Ascending aorta (tissue), 2 donors: Measurements from ENCODE around the gene CCBE1. TPM values are rescaled to one million over a fixed set of nuclear protein-coding genes. Genes with fewer than 3 reads are reported as not detected.

Experiments
- DNase-seq, 2 donors: peaks; one replicate each; pipeline ENCODE4 v3.0.0-alpha.2; 2019; ENCODE audit warnings: low spot score in 2 of 2
- H3K27ac ChIP-seq, 2 donors: fragments of 200-600 bp; sonication (generic); one replicate each; pipeline ENCODE4 v1.5.1; 2016 to 2017; ENCODE audit warnings: mild to moderate bottlenecking in 1 of 2
- H3K27me3 ChIP-seq: fragments of 200-600 bp; sonication (generic); one replicate; pipeline ENCODE4 v1.5.1; 2017
- H3K36me3 ChIP-seq, 2 donors: fragments of 200-600 bp; sonication (generic); one replicate each; pipeline ENCODE4 v1.5.1; 2016
- H3K4me1 ChIP-seq, 2 donors: fragments of 200-600 bp; sonication (generic); one replicate each; pipeline ENCODE4 v1.5.1; 2016 to 2017; ENCODE audit warnings: mild to moderate bottlenecking in 1 of 2
- H3K4me3 ChIP-seq, 2 donors: fragments of 200-600 bp; sonication (generic); one replicate each; pipeline ENCODE4 v1.5.1; 2016 to 2017; ENCODE audit warnings: mild to moderate bottlenecking in 1 of 2
- H3K9me3 ChIP-seq, 2 donors: fragments of 200-600 bp; sonication (generic); one replicate each; pipeline ENCODE4 v1.5.1; 2016
- intact Hi-C: fragments of 100-400 bp; cut with DNase I; formaldehyde crosslinking; loops from one replicate; pipeline ENCODE4 v1.15.1; 2023
- total RNA-seq: library from RNA; depleted of rRNA; stranded (reverse); fragments of >200 nt; gene quantifications from one replicate; pipeline ENCODE4 v1.1.0, GENCODE V29; 2016
- TF ChIP-seq, protein P1 (sequence below), 3 experiments: fragments of 200-600 bp in 2 of 3; fragments of 450-650 bp in 1 of 3; sonication (generic) in 2 of 3; IDR thresholded peaks; one replicate each; pipeline ENCODE4 v1.5.1; 2016 to 2019; ENCODE audit warnings: antibody characterized with exemption in 3 of 3, mild to moderate bottlenecking in 1 of 3, moderate library complexity in 1 of 3

CCBE1 gene
- total RNA-seq, 1 donor from 2014 or later, result 0.32 TPM

DNA sequence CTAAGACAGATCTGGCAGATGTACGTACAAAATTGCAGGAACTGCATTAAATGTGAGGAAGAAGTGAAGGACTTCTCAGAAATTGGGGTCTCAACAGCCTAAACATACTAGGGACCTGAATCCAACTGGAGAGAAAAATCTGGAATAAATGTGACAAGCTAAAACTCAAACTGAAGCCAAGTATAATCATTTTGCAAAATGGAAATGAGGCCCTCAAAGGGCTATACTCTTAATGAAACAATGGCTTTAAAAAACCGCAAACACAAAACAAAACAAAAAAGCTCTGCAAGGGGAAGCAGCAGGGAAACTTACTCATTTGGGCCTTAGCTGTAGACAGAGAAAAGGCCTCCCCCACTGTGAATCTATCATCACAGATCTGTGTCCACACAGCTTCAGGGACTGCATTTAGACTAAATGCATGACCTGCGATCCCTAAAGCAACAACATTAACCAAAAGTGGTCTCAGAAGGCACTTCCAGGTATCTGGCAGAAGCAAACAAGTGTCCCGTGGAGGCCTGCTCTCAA, 63.2 kb downstream of the CCBE1 start:
- TF ChIP-seq, protein P1, sequence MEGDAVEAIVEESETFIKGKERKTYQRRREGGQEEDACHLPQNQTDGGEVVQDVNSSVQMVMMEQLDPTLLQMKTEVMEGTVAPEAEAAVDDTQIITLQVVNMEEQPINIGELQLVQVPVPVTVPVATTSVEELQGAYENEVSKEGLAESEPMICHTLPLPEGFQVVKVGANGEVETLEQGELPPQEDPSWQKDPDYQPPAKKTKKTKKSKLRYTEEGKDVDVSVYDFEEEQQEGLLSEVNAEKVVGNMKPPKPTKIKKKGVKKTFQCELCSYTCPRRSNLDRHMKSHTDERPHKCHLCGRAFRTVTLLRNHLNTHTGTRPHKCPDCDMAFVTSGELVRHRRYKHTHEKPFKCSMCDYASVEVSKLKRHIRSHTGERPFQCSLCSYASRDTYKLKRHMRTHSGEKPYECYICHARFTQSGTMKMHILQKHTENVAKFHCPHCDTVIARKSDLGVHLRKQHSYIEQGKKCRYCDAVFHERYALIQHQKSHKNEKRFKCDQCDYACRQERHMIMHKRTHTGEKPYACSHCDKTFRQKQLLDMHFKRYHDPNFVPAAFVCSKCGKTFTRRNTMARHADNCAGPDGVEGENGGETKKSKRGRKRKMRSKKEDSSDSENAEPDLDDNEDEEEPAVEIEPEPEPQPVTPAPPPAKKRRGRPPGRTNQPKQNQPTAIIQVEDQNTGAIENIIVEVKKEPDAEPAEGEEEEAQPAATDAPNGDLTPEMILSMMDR (IDR thresholded peaks at IDR 0.05), result no peak
- Histone ChIP-seq H3K9me3 (no peaks in the 10 kb centered on the region), H3K27me3 (no peaks in the 10 kb centered on the region), H3K4me1 (no peaks in the 10 kb centered on the region), H3K4me3 (no peak overlapping the region), H3K27ac (no peak overlapping the region), H3K36me3 (no peaks in the 10 kb centered on the region)
- DNase-seq, result no peak
- intact Hi-C loops, result loop anchor here (5.0 kb wide), 1 partner anchor 188 kb away; no protein-coding TSS in a partner anchor

DNA sequence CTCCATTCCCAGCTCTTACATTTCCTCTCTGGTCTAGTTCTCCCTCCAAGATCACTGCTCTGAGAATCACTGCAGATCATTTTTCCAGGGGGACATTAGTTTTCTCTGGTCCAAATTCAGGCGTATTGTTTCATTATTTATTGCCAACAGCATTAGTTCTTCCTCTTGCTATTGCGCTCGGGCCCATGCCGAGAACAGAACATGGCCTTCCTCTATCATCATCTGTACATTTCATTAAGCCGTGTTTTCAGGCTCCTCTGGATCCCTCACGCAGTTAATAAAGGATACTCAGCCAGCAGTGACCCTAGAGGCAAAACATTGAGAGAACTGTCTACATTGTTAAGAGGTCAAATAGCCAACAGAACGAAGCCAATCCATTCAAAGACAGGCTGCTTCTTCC, 63.9 kb downstream of the CCBE1 start:
- TF ChIP-seq, protein P1 (IDR thresholded peaks at IDR 0.05), result no peak
- H3K36me3 ChIP-seq, result no peaks in the 10 kb centered on the region
- DNase-seq, result no peak
- no peaks in the 10 kb centered on the region for H3K4me1 ChIP-seq
- no peak overlapping the region for H3K4me3 ChIP-seq
- H3K27me3 ChIP-seq, result no peaks in the 10 kb centered on the region
- no peak overlapping the region for H3K27ac ChIP-seq
- intact Hi-C loops, result loop anchor here (5.0 kb wide), 1 partner anchor 189 kb away; no protein-coding TSS in a partner anchor
- H3K9me3 ChIP-seq, result no peaks in the 10 kb centered on the region

DNA sequence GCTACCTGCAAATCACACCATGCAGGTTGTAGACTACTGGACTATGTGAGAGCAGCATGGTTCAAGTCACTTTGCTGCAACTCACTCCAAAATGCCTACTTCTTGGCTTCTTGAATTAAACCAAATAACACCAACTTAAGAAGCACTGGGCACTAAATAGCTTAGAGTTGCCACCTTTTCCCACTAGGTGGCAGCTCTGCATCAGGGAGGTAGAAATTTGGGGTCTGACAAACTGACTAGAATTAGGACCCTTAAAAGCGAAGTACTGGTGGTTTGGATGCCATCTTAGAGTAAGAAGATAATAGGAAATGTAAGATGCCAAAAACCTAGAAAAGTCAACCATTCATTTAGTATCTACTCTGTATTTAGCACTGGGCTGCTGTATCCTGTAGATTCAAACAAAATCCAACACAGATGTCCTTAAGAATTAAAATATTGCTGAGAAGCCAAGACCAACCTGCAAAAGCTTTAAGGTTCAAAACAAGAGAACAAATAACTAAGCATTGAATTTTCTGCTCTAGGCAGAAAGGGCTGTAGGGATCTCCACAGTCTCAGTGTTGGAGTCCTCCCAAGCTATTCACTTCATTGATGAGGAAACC, 65.5 kb downstream of the CCBE1 start:
- TF ChIP-seq, protein P1 (IDR thresholded peaks at IDR 0.05), result peak in 1 of 3 experiments; percentile 39
- intact Hi-C loops, result loop anchor here (5.0 kb wide), 1 partner anchor 191 kb away; no protein-coding TSS in a partner anchor
- no peak overlapping the region for H3K4me3 ChIP-seq
- H3K9me3 ChIP-seq, result no peaks in the 10 kb centered on the region
- no peak overlapping the region for H3K27ac ChIP-seq
- H3K36me3 ChIP-seq, result no peaks in the 10 kb centered on the region
- H3K27me3 ChIP-seq, result no peaks in the 10 kb centered on the region
- no peak for DNase-seq
- H3K4me1 ChIP-seq, result no peaks in the 10 kb centered on the region

DNA sequence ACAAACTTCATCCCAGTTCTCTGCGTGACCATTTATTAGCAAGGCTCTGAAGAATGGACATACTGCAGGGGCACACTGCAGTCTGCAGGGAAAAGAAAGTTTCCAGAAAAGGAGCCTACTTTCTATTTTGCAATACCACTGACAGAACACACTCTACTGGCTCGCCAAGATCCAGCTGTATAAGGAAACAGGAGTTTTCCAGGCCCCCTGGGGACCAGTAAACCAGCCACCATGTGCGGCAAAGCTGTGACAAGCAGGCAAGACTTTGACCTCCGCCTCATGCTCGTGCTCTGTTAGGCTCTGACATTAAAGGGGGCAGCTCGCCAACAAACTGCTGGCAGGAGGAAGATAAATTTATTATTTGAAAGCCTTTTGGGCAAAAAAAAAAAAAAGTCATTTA, 67.3 kb downstream of the CCBE1 start:
- TF ChIP-seq, protein P1 (IDR thresholded peaks at IDR 0.05), result no peak
- DNase-seq, result no peak
- Histone ChIP-seq H3K4me3 (no peak overlapping the region), H3K27me3 (no peaks in the 10 kb centered on the region), H3K36me3 (no peaks in the 10 kb centered on the region), H3K4me1 (no peaks in the 10 kb centered on the region), H3K27ac (no peak overlapping the region), H3K9me3 (no peaks in the 10 kb centered on the region)
- intact Hi-C loops, result loop anchor here (5.0 kb wide), 1 partner anchor 192 kb away; no protein-coding TSS in a partner anchor

DNA sequence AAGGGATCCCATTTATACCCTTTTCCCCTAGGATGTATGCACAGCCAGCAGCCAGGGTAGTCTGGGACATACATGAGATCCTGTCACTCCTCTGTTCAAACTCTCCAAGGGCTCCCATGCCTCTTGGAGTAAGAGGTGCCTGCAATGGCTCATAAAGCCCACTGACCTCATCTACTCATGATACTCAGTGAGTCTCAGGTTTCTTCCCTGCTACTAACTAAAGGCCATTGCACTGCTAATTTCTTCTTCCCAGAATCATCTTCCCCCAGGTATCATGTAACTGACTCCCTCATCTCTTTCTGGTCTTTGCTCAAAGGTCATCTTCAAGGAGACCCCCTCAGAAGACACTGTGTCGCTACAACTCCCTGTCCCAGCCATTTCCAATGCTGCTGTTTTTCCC, 68.2 kb downstream of the CCBE1 start:
- Histone ChIP-seq H3K27ac (no peak overlapping the region), H3K4me1 (peaks cover 0 to 3% of the 10 kb centered on the region in 2 donors), H3K27me3 (no peaks in the 10 kb centered on the region), H3K36me3 (no peaks in the 10 kb centered on the region), H3K9me3 (no peaks in the 10 kb centered on the region), H3K4me3 (no peak overlapping the region)
- no peak for DNase-seq
- intact Hi-C loops, result no loop called here
- TF ChIP-seq, protein P1 (IDR thresholded peaks at IDR 0.05), result no peak
